GM18520 (cell line): ENCODE data around the gene TRAPPC6A.

Source experiments
- ATAC-seq: cut with Tn5 transposase; IDR thresholded peaks from one replicate; pipeline ENCODE4 v1.9.1; 2021; ENCODE audit not compliant: unreplicated experiment

Gene TRAPPC6A

GRCh38 chr19:45177817-45178261 lies at the start of gene TRAPPC6A:
TSS of gene TRAPPC6A (minus strand) at chr19:45178237. CDS start at chr19:45178218, 19 bp downstream.
- ATAC-seq, result no peak

GRCh38 chr19:45224645-45225044 lies 46.6 kb upstream of the TRAPPC6A start:
- no peak for ATAC-seq

GRCh38 chr19:45223879-45224278 lies 45.8 kb upstream of the TRAPPC6A start:
- ATAC-seq, result no peak

GRCh38 chr19:45222724-45223123 lies 44.7 kb upstream of the TRAPPC6A start:
- no peak for ATAC-seq

- no peak for ATAC-seq
Observed at GRCh38 chr19:45218911-45219743, 41.1 kb upstream of the TRAPPC6A start.

GRCh38 chr19:45218426-45218825 lies 40.4 kb upstream of the TRAPPC6A start:
- ATAC-seq, result no peak

- no peak for ATAC-seq
Observed at GRCh38 chr19:45217957-45218334, 39.9 kb upstream of the TRAPPC6A start.

- no peak for ATAC-seq
Observed at GRCh38 chr19:45217193-45217956, 39.3 kb upstream of the TRAPPC6A start.

GRCh38 chr19:45216667-45217066 lies 38.6 kb upstream of the TRAPPC6A start:
- ATAC-seq, result no peak

- no peak for ATAC-seq
Observed at GRCh38 chr19:45215391-45216191, 37.6 kb upstream of the TRAPPC6A start.

- no peak for ATAC-seq
Observed at GRCh38 chr19:45213031-45213430, 35.0 kb upstream of the TRAPPC6A start.

GRCh38 chr19:45211751-45212381 lies 33.8 kb upstream of the TRAPPC6A start:
- no peak for ATAC-seq

GRCh38 chr19:45206328-45206727 lies 28.3 kb upstream of the TRAPPC6A start:
- ATAC-seq, result no peak

GRCh38 chr19:45205810-45206209 lies 27.8 kb upstream of the TRAPPC6A start:
- no peak for ATAC-seq

GRCh38 chr19:45202637-45203036 lies 24.6 kb upstream of the TRAPPC6A start:
- ATAC-seq, result no peak

- no peak for ATAC-seq
Observed at GRCh38 chr19:45200568-45200967, 22.5 kb upstream of the TRAPPC6A start.

- no peak for ATAC-seq
Observed at GRCh38 chr19:45195764-45196163, 17.7 kb upstream of the TRAPPC6A start.

GRCh38 chr19:45191375-45191774 lies 13.3 kb upstream of the TRAPPC6A start:
- ATAC-seq, result no peak

- no peak for ATAC-seq
Observed at GRCh38 chr19:45189971-45190370, 11.9 kb upstream of the TRAPPC6A start.

GRCh38 chr19:45187421-45188100 lies 9.5 kb upstream of the TRAPPC6A start:
- no peak for ATAC-seq
